NCI-H748 treated with DMSO at 0.1 percent for 48 hours (cell line): ENCODE data around the gene ZNF618.
"Not testable (repeated sequence)": the region's sequence is repeated elsewhere in the genome, so short reads cannot be mapped to it uniquely, and the experiment has no call there.

Experiments
- DNase-seq: peaks from one replicate; lab custom pipeline; 2025; lab: John Stamatoyannopoulos, UW

Gene ZNF618

DNA sequence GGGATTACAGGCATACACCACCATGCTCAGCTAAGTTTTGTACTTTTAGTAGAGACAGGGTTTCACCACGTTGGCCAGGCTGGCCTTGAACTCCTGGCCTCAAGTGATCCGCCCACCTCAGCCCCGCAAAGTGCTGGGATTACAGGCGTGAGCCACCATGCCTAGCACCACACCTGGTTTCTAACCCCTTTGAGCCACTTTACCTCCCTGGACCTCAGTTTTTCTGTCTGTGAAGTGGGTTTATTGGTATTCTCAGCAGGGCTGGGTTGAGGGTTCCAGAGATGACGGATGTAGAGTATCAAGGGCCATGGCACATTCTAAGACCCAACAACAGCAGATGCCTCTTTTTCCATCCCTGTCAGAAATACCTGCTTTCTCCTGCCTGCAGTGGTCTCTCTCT lies 163.4 kb downstream of the ZNF618 start:
- no peak for DNase-seq

GRCh38 chr9:114043660-114044059 lies 167.6 kb downstream of the ZNF618 start:
- not testable (repeated sequence) for DNase-seq

DNA sequence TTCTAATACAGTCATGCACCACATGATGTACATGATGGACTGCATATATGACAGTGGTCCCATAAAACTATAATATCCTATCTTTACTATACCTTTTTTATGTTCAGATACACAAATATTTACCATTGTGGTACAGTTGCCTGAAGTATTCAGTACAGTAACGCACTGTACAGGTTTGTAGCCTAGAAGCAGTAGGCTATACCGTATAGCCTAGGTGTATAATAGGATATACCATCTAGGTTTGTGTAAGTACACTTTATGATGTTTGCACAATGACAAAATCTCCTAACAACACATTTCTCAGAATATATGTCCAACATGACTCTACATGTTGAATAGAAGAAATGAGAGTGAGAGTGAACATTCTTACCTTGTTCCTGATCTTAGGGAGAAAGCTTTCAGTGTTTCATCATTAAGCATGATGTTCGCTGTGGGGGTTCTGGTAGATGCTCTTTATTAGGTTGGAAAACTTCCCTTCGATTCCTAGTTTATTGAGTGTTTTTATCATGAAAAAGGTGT lies 170.2 kb downstream of the ZNF618 start:
- no peak for DNase-seq

DNA sequence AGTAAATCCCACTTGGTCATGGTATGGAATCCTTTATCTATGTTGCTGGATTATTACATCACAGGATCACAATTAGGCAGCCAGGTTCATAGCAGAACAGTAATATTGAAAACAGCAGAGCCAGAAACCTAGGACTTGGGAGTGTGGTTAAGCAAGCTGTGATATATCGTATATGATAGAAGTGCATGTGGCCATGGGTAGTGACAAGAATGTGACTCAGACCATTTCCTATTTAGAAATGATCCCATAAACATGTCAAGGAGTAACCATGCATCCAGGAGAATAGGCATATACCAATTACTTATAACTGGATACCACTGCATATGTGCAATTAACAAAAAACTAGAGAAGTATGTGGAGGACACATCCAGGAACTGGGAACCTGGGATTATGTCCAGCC lies 170.8 kb downstream of the ZNF618 start:
- DNase-seq = no peak

DNA sequence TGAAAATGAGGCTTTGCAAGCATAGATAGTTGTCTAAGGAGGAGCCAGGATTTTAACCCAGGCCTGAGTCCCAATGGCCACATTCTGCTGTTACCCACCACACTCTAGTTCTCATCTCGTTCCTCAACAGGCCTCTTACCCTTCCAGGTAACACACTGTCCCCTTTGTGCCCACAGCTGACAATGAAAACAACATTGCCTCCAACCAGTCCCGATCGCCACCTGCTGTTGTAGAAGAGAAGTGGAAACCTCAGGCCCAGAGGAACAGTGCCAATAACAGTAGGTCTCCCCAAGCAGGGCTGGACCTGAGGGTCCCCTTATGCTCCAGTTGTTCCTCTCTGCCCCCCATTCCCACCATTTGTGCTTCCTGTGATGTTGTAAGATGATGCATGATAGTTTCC lies 171.6 kb downstream of the ZNF618 start:
- DNase-seq = no peak

DNA sequence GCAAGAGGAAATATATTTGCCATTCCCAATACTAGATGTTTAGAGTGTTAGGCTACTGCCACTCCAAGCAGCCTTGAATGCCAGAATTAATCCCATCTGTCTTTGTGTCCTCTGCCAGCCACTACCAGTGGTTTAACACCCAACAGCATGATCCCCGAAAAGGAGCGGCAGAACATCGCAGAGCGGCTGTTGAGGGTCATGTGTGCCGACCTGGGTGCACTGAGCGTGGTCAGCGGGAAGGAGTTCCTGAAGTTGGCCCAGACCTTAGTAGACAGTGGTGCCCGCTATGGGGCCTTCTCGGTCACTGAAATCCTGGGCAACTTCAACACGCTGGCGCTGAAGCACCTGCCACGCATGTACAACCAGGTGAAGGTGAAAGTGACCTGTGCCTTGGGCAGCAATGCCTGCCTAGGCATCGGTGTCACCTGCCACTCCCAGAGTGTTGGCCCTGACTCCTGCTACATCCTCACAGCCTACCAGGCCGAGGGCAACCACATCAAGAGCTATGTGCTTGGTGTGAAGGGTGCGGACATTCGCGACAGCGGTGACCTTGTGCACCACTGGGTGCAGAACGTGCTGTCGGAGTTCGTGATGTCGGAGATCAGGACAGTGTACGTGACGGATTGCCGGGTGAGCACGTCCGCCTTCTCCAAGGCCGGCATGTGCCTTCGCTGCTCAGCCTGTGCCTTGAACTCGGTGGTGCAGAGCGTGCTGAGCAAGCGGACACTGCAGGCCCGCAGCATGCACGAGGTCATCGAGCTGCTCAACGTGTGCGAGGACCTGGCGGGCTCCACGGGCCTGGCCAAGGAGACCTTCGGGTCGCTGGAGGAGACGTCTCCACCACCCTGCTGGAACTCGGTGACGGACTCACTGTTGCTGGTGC lies 172.7 kb downstream of the ZNF618 start:
- DNase-seq = no peak

- no peak for DNase-seq
Observed at GRCh38 chr9:114049441-114050225, 173.5 kb downstream of the ZNF618 start.

DNA sequence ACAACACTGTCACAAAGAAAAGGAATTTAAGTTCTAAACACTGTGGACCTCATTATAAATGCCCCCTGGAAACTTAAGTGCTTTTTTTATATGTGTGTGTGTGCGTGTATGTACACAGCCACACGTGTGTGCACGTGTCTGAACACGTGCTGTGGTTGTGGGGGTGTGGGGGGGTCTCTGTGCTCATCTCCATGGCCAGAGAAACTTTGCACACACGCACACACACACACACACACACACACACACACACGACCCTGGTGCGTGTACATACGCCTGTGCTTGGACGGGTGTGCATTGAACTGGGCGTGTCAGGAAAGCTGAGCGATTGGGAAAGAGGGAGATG lies 174.1 kb downstream of the ZNF618 start:
- DNase-seq = no peak

DNA sequence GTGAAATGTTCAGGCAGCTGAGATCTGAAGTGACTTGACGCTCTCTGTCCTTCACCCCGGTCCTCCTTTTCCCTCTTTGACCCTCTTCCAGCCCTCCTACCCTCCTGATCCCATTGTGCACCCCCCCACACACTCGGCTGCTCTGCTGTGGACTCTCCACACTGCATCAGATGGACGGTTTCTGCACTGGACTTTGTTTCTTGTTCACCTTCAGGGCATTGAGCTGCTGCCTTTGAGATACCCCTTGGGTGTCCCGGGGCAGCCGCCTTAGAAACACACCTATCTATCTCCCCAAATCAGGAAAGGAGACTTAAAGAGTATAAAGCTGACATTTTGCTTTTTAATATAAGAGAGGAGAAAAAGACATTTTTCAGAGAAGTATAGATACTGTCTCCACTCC lies 174.5 kb downstream of the ZNF618 start:
- no peak for DNase-seq

DNA sequence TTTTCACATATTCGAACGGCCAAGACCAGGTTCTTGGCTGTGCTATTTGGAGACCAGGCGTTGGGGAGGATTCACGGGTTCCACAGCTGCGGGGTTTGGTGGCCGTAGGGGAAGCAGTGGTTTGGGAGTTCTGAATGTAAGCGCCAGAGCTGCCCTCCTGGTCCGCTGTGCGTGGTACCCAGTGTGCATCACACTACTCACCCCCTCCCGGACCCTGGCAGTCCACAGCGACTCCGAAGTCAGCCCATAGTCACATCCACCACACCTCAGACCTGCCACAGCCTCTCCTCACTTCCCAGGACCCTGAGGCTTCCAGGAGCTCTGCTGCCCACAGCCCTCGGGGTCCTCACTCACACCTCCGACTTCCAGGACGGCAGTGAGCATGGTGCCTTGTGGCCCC lies 175.2 kb downstream of the ZNF618 start:
- DNase-seq = no peak

DNA sequence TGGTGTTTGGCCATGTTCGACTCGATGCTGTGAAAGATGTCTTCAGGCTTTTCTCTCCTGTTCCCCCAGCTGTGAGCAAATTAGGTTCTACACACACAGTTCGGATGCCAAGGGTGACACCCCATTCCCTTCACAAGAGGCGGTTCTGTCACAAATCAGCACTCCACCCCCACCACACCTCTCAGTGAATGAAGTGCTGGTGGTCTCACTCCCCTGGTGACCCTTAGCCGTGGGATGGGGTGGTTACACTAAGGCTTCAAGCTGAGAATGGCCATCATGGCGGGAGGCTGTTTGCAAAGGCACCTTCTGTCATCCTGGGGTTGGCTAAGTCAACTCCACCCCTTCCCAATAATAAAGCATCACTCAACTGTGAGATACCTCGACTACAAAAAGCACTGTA lies 175.6 kb downstream of the ZNF618 start:
- DNase-seq = no peak

- DNase-seq = no peak
Observed at GRCh38 chr9:114053246-114054005, 177.3 kb downstream of the ZNF618 start.

DNA sequence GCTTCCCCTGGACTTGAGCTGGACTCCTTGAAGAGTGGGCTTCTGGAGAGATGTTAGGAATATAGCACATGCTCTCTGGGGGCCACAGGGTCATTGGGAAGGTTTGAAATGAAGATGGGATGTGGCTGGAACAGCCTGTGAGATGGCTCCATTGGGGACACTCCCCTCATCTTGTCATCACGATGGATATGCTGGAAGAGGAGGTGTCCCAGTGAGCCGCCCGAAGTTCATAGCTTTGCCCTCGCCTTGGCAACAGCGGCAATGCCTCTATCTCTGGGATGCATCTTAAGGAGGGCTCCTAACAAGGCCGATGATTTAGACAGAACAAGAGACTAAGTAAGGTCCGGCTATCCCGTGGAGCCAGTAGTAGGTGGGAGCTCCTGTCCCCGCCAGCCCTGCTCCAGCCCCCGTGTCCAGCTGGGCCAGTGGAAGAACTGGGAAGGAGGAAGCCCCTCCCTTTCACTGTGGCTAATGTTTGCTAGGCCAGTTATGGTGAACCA lies 178.1 kb downstream of the ZNF618 start:
- no peak for DNase-seq

DNA sequence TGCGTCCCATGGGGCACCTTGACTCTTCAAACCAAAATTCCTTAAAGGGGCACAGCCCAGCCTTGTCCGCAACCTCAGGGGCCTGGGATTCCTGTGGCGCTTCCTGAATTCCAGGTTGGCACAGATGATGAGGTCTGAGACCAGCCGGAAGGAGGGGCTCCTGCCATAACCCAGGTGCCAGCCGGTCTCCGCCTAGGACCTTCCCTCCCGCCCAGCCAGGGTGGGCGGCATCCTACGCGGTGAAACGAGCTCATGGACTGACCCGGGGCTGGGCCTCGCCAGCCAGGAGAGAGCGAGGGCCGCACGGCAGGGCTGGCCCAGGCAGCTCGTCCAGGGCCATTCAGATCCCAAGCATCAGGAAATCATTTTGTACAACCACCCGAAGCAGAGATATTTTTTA lies 179.0 kb downstream of the ZNF618 start:
- no peak for DNase-seq

DNA sequence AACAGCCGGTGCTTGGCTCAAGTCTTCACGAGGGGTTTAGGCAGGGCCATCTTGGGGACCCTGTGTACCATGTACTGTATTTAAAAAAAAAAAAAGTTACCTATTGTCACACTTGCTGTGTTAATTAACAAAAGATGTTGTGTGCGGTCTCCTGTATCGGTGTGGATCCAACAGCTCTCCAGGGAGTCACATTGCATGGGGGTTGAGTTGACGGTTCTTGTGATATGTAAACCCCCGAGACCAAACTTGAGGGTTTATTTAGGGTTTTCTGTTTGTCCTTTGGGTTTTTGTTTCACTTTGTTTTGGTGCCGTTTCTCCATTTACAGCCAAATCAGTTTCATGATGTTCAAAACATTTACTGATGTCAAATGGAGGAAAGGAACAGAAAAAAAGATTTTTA lies 179.8 kb downstream of the ZNF618 start:
- DNase-seq = no peak

DNA sequence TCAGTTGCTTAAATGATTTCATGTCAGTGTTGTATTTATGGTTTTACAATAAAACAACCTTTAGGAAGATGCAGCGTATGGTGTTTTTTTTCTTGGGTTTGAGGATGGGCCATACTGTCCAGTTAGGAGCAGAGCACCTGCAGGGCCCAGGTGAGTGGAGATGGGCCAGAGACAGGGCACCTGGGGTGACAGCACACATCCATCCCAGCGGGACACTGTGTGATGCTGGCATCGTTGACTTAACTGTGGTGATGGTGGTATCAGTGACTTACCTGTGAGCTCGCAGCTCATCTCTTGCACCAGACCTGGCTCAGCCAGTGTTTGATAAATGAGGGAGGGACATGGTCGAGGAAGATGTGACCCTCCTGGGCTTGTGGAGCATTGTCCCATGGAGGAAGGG lies 180.4 kb downstream of the ZNF618 start:
- DNase-seq = no peak

DNA sequence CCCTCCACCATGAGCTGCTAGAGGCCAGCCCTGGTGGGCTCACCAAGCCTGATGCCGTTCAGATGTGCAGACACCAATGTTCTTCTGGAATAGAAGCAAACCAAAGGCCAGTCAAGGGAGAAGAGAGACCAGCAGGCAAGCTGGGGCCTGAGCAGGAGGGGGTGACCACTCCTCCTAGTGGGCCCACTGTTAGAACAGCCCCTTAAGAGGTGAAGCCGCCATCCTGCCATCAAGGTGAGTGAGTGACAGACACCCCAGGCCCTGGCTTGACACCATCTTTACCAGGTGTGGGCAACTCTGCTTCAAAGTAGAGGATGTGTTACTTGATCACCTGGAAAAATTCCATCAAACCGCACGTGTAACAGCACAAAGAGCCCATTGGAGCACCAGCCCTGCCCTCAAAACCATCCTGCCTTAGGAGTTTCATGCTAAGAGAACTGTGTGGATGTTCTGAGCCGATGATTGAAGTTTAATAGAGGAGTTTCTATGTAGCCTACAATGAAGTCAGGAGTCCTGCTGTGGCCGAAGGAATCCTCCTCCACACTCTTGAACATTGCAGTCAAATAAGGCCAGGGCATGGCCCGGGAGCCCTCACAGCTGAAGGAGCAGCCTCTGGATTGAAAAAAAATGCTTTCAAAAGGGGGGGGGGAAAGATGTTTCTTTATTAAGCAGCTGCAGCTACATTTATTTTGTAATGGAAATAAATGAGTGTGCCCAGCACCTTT lies 181.2 kb downstream of the ZNF618 start:
- no peak for DNase-seq

DNA sequence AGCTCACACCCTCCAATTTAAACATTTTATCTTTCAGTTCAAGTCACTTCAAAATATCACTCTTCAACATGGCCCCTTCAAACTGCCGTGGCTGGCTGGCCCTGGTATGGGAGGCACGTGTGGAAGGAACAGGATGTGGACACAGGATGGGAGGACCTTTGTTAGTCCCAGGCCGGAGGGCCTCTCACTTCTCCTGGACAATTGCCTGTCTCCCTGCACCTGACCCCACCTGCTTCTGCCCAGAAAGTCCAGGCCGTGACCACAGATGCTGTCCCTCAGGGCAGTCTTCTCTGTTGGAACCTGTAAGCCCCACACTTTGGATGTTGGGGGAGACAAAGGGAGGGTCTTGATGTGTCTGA lies 182.6 kb downstream of the ZNF618 start:
- no peak for DNase-seq

DNA sequence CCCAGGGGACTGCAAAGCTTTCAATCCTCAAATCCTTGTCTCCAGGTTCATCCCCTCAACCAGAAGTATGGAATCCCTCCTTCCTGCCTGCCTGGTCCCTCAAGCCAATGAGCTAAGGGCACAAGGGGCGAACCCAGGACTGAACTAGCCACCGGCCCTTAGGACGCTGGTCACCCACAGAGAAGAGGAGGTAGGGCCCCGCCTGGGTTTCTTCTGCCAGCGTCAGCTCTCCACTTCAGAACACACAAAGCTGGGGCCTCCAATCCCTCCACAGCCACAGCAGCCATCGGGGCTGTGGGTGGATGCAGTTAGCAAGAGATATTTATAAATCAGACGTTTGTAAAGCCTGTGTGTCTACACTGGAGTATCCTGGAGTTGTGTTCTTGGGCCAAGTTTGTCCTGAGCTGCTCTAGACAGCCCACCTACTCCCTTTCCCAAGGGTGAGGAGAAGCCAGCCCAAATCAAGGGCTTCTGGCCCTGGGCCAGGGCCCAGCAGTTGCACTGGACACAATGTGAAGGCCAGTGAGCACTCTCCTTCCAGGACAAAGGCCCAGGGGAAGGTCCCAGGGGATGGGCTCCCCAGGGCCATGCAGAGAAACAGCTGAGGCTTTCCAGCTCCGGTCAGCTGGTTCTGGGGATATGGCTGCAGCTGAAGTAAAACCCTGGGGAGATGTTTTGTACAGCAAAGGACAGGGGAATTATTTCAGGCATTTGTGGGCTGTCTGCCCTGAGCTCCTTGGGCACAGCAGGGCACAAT lies 183.1 kb downstream of the ZNF618 start:
- no peak for DNase-seq

DNA sequence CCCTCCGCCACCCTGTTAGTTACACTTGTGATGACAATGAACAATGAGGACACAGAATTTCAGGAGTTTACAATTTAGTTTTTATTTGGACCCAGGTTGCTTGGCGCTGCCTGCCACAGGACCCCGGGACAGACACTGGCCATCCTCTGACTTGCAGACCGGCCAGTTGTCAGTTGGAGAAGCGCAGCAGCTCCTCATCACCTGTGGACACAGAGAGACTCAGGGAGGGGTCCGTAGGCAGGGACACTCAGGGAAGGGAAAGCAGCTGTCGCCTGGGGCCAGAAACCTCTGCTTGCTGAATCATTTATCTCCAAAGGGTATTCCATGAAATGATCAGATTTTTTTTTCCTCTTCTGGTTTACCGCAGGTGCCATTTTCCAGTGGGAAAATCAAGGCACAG lies 184.0 kb downstream of the ZNF618 start:
- DNase-seq = no peak

DNA sequence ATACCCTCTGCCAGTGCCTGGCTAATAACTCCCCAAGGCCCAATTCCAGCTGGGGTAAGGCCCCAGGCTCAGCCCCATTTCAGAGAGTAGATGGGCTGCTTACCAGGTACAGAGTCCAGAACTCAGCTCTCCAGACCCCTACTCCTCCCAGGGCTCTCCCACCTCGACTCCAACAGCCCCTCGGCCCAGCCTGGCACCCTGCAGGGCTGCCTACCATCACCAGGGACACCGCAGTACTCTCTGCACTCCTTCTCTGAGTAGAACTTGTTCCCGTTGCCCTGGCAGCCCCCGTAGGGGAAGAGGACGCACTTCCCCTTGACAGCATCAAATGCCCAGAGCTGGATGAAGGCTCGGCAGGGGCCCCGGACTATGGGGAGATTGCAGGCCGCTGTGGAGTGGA lies 184.6 kb downstream of the ZNF618 start:
- no peak for DNase-seq
